HepG2 (cell line): ENCODE measurements around the gene EGR4. TPM values are rescaled to one million over a fixed set of nuclear protein-coding genes. Genes with fewer than 3 reads are reported as not detected.

ENCODE experiments used
- AKAP8 ChIP-seq: sonication (generic); formaldehyde crosslinking; IDR thresholded peaks from 2 replicates; pipeline ENCODE4 v1.5.1; 2020; ENCODE audit warnings: mild to moderate bottlenecking, missing genetic modification reagents
- ETV6 ChIP-seq: sonication (generic); formaldehyde crosslinking; conservative IDR thresholded peaks from 2 replicates; pipeline ENCODE4 v1.4.0; 2020; ENCODE audit warnings: missing genetic modification reagents
- FOXA3 ChIP-seq: IDR thresholded peaks from 2 replicates; pipeline ENCODE4 v1.6.1; 2016; ENCODE audit warnings: missing genetic modification reagents, missing compliant biosample characterization
- FOXO1 ChIP-seq: sonication (generic); formaldehyde crosslinking; IDR thresholded peaks from 2 replicates; pipeline ENCODE4 v1.4.0; 2020; ENCODE audit warnings: missing genetic modification reagents
- GATAD1 ChIP-seq: IDR thresholded peaks from 2 replicates; pipeline ENCODE4 v1.6.1; 2016; ENCODE audit warnings: missing genetic modification reagents, missing compliant biosample characterization
- KMT2B ChIP-seq: IDR thresholded peaks from 2 replicates; pipeline ENCODE4 v1.6.1; 2016; ENCODE audit warnings: missing genetic modification reagents, missing compliant biosample characterization
- MBD4 ChIP-seq: IDR thresholded peaks from 2 replicates; pipeline ENCODE4 v1.6.1; 2012; ENCODE audit warnings: low read length, inconsistent platforms, borderline replicate concordance
- MEIS1 ChIP-seq: sonication (generic); formaldehyde crosslinking; IDR thresholded peaks from 2 replicates; pipeline ENCODE4 v1.9.0; 2021; ENCODE audit warnings: mild to moderate bottlenecking, missing genetic modification reagents, moderate library complexity, borderline replicate concordance
- NR3C1 ChIP-seq: sonication (generic); formaldehyde crosslinking; IDR thresholded peaks from 2 replicates; pipeline ENCODE4 v1.4.0; 2020; ENCODE audit warnings: missing genetic modification reagents
- PHB2 ChIP-seq: fragments of 450-650 bp; IDR thresholded peaks from 2 replicates; pipeline ENCODE4 v1.6.1; 2018; ENCODE audit not compliant: partially characterized antibody
- PLRG1 ChIP-seq: fragments of 450-650 bp; conservative IDR thresholded peaks from 2 replicates; pipeline ENCODE4 v1.6.1; 2016
- RXRA ChIP-seq: sonication (generic); formaldehyde crosslinking; IDR thresholded peaks from 2 replicates; pipeline ENCODE4 v1.5.1; 2020; ENCODE audit warnings: missing genetic modification reagents
- SAP130 ChIP-seq: IDR thresholded peaks from 2 replicates; pipeline ENCODE4 v1.6.1; 2016; ENCODE audit warnings: low read depth
- SMC3 ChIP-seq: IDR thresholded peaks from 2 replicates; pipeline ENCODE4 v1.6.1; 2011; ENCODE audit warnings: low read length, improper control_type of control experiment
- STAT5B ChIP-seq: sonication (generic); formaldehyde crosslinking; IDR thresholded peaks from 2 replicates; pipeline ENCODE4 v1.4.0; 2020; ENCODE audit warnings: missing genetic modification reagents
- TOPORS ChIP-seq: sonication (generic); formaldehyde crosslinking; IDR thresholded peaks from 2 replicates; pipeline ENCODE4 v1.8.0; 2023; ENCODE audit warnings: mild to moderate bottlenecking, missing genetic modification reagents
- U2AF2 ChIP-seq: fragments of 200-400 bp; formaldehyde crosslinking; IDR thresholded peaks from 2 replicates; pipeline ENCODE4 v1.6.1; 2017; ENCODE audit warnings: low read depth, mild to moderate bottlenecking, low read length
- ZNF292 ChIP-seq: sonication (generic); formaldehyde crosslinking; IDR thresholded peaks from 2 replicates; pipeline ENCODE4 v1.8.1; 2022; ENCODE audit warnings: mild to moderate bottlenecking, low read depth, missing genetic modification reagents, borderline replicate concordance
- ZNF562 ChIP-seq: sonication (generic); formaldehyde crosslinking; IDR thresholded peaks from 2 replicates; pipeline ENCODE4 v1.8.0; 2022; ENCODE audit warnings: missing genetic modification reagents, borderline replicate concordance
- ZNF761 ChIP-seq: sonication (generic); formaldehyde crosslinking; conservative IDR thresholded peaks from 2 replicates; pipeline ENCODE4 v1.4.0; 2020; ENCODE audit warnings: mild to moderate bottlenecking, missing genetic modification reagents
- polyA plus RNA-seq, 8 experiments: library from polyadenylated mRNA; depleted of rRNA in 3 of 8; stranded (reverse) in 7 of 8; unstranded in 1 of 8; fragments of >200 nt; fragmentation: Illumina TruSeq in 4 of 8; extraction: Trizol in 4 of 8; gene quantifications; 2 replicates each; pipeline versions ENCODE4 v1.2.1 to v1.2.3, GENCODE V29; 2011 to 2016; ENCODE audit warnings: low read depth in 4 of 8, missing spikeins in 1 of 8, mixed read lengths in 1 of 8; ENCODE audit not compliant: insufficient read depth in 1 of 8
- total RNA-seq, 5 experiments: library from RNA; depleted of rRNA; stranded (reverse); fragments of >200 nt; fragmentation: Illumina TruSeq; extraction: Trizol; gene quantifications; 2 replicates each; pipeline ENCODE4 v1.2.3, GENCODE V29; 2016; ENCODE audit warnings: low read depth in 1 of 5
- TF ChIP-seq, protein P1 (sequence below): IDR thresholded peaks from 2 replicates; pipeline ENCODE4 v1.6.1; 2016; ENCODE audit warnings: missing compliant biosample characterization, missing genetic modification reagents, borderline replicate concordance
- TF ChIP-seq, protein P2 (sequence below): sonication (generic); formaldehyde crosslinking; IDR thresholded peaks from 2 replicates; pipeline ENCODE4 v1.4.0; 2020; ENCODE audit warnings: mild to moderate bottlenecking, missing genetic modification reagents
- TF ChIP-seq, protein P3 (sequence below): IDR thresholded peaks from 2 replicates; pipeline ENCODE4 v1.6.1; 2018; ENCODE audit warnings: missing genetic modification reagents, mild to moderate bottlenecking, missing compliant biosample characterization
- TF ChIP-seq, protein P4 (sequence below): sonication (generic); formaldehyde crosslinking; IDR thresholded peaks from 2 replicates; pipeline ENCODE4 v1.4.0; 2020; ENCODE audit warnings: mild to moderate bottlenecking, missing genetic modification reagents
- TF ChIP-seq, protein P5 (sequence below): sonication (generic); formaldehyde crosslinking; IDR thresholded peaks from 2 replicates; pipeline ENCODE4 v1.5.0; 2020; ENCODE audit warnings: missing genetic modification reagents

EGR4 gene
- total and polyA plus RNA-seq, 2 of the 13 experiments (the other 11 are each of a cell fraction or from before 2014, with no cell fraction given) = not detected

DNA sequence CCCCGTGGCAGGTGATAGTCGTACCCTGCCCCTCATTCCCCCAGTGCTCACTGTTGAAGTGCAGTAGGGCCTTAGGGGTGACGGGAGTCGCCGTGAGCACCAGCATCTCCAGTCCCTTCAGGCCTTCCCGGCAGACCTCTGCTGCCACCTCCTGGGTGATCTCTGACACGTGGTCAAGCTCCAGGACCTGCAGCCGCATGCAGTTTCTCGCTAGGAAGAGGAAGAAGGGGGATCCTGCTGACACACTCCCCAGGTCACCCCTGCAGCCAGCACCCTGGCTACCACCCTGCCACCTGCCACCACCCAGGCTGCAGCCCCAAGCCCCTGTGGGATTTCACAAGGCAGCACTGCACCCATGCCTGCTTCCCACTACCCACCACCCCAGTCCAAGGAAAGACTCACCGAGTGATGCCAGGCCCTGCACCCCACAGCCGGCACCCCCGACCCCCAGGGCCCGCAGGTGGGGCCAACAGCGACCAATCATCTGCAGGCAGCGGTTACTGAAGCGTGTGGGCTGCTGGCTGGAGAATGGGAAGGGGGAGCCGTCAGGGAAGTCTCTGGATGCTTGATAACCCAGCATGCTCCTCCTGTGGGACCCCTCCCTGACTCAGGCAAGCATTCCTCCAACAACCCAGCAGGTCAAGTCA is 32.9 kb downstream of the EGR4 start (continued):
- TF ChIP-seq, protein P1, sequence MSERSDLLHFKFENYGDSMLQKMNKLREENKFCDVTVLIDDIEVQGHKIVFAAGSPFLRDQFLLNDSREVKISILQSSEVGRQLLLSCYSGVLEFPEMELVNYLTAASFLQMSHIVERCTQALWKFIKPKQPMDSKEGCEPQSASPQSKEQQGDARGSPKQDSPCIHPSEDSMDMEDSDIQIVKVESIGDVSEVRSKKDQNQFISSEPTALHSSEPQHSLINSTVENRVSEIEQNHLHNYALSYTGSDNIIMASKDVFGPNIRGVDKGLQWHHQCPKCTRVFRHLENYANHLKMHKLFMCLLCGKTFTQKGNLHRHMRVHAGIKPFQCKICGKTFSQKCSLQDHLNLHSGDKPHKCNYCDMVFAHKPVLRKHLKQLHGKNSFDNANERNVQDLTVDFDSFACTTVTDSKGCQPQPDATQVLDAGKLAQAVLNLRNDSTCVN = no peak
- TF ChIP-seq U2AF2 (no peak), SAP130 (CRISPR knock-in tag) (peak; percentile 53; the same call in 1 of the 2 replicates), KMT2B (CRISPR knock-in tag) (peak; percentile 29; the same call in 1 of the 2 replicates), FOXO1 (peak; percentile 62; the same call in 1 of the 2 replicates), STAT5B (CRISPR knock-in tag) (no peak), ZNF562 (CRISPR knock-in tag) (no peak), ZNF761 (no peak), MBD4 (no peak), PLRG1 (no peak), MEIS1 (CRISPR knock-in tag) (no peak), GATAD1 (0 out of 2 replicates have a peak, but pooled peaks have one; percentile 26), RXRA (CRISPR knock-in tag) (0 out of 2 replicates have a peak, but pooled peaks have one; percentile 29), PHB2 (no peak), ZNF292 (CRISPR knock-in tag) (no peak), ETV6 (CRISPR knock-in tag) (0 out of 2 replicates have a peak, but pooled peaks have one; percentile 16), FOXA3 (CRISPR knock-in tag) (0 out of 2 replicates have a peak, but pooled peaks have one; percentile 32), TOPORS (CRISPR knock-in tag) (no peak), AKAP8 (CRISPR knock-in tag) (no peak), NR3C1 (CRISPR knock-in tag) (no peak), SMC3 (peak; percentile 51)
- TF ChIP-seq, protein P2, sequence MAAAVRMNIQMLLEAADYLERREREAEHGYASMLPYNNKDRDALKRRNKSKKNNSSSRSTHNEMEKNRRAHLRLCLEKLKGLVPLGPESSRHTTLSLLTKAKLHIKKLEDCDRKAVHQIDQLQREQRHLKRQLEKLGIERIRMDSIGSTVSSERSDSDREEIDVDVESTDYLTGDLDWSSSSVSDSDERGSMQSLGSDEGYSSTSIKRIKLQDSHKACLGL (CRISPR knock-in tag) = no peak
- TF ChIP-seq, protein P3, sequence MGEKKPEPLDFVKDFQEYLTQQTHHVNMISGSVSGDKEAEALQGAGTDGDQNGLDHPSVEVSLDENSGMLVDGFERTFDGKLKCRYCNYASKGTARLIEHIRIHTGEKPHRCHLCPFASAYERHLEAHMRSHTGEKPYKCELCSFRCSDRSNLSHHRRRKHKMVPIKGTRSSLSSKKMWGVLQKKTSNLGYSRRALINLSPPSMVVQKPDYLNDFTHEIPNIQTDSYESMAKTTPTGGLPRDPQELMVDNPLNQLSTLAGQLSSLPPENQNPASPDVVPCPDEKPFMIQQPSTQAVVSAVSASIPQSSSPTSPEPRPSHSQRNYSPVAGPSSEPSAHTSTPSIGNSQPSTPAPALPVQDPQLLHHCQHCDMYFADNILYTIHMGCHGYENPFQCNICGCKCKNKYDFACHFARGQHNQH (CRISPR knock-in tag) = 0 out of 2 replicates have a peak, but pooled peaks have one; percentile 25
- TF ChIP-seq, protein P4, sequence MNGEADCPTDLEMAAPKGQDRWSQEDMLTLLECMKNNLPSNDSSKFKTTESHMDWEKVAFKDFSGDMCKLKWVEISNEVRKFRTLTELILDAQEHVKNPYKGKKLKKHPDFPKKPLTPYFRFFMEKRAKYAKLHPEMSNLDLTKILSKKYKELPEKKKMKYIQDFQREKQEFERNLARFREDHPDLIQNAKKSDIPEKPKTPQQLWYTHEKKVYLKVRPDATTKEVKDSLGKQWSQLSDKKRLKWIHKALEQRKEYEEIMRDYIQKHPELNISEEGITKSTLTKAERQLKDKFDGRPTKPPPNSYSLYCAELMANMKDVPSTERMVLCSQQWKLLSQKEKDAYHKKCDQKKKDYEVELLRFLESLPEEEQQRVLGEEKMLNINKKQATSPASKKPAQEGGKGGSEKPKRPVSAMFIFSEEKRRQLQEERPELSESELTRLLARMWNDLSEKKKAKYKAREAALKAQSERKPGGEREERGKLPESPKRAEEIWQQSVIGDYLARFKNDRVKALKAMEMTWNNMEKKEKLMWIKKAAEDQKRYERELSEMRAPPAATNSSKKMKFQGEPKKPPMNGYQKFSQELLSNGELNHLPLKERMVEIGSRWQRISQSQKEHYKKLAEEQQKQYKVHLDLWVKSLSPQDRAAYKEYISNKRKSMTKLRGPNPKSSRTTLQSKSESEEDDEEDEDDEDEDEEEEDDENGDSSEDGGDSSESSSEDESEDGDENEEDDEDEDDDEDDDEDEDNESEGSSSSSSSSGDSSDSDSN (CRISPR knock-in tag) = peak; percentile 37; the same call in 1 of the 2 replicates
- TF ChIP-seq, protein P5, sequence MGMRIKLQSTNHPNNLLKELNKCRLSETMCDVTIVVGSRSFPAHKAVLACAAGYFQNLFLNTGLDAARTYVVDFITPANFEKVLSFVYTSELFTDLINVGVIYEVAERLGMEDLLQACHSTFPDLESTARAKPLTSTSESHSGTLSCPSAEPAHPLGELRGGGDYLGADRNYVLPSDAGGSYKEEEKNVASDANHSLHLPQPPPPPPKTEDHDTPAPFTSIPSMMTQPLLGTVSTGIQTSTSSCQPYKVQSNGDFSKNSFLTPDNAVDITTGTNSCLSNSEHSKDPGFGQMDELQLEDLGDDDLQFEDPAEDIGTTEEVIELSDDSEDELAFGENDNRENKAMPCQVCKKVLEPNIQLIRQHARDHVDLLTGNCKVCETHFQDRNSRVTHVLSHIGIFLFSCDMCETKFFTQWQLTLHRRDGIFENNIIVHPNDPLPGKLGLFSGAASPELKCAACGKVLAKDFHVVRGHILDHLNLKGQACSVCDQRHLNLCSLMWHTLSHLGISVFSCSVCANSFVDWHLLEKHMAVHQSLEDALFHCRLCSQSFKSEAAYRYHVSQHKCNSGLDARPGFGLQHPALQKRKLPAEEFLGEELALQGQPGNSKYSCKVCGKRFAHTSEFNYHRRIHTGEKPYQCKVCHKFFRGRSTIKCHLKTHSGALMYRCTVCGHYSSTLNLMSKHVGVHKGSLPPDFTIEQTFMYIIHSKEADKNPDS (CRISPR knock-in tag) = 0 out of 2 replicates have a peak, but pooled peaks have one; percentile 66
